Psoas muscle (tissue), 8 donors: ENCODE measurements around the gene NKX2-2. TPM values are rescaled to one million over a fixed set of nuclear protein-coding genes. Genes with fewer than 3 reads are reported as not detected.

ENCODE experiments used
- ATAC-seq, 4 donors: fragments of 200-7000 bp; cut with Tn5 transposase; one replicate each; pipeline ENCODE4 v1.9.1; 2020; ENCODE audit warnings: moderate library complexity in 3 of 4, mild to moderate bottlenecking in 2 of 4
- DNase-seq, 2 donors: peaks; one replicate each; pipeline ENCODE4 v3.0.0-alpha.2; 2020
- H3K27ac ChIP-seq: fragments of 200-600 bp; one replicate; pipeline ENCODE4 v1.8.0; 2022
- H3K27me3 ChIP-seq, 3 donors: fragments of 200-600 bp in 1 of 3; one replicate each; pipeline versions ENCODE4 v1.6.1 to v1.8.0; 2013 to 2022; ENCODE audit warnings: low read length in 2 of 3, mild to moderate bottlenecking in 2 of 3, moderate library complexity in 1 of 3; ENCODE audit not compliant: insufficient read depth in 3 of 3
- H3K36me3 ChIP-seq, 2 donors: fragments of 200-600 bp in 1 of 2; one replicate each; pipeline versions ENCODE4 v1.6.1 to v1.8.0; 2013 to 2022; ENCODE audit warnings: low read depth in 1 of 2, mild to moderate bottlenecking in 1 of 2, moderate library complexity in 1 of 2; ENCODE audit not compliant: insufficient read depth in 1 of 2
- H3K4me1 ChIP-seq: fragments of 200-600 bp; one replicate; pipeline ENCODE4 v1.8.0; 2022
- H3K4me3 ChIP-seq: fragments of 200-600 bp; one replicate; pipeline ENCODE4 v1.8.0; 2022; ENCODE audit warnings: mild to moderate bottlenecking
- H3K9me3 ChIP-seq: fragments of 200-600 bp; one replicate; pipeline ENCODE4 v1.8.0; 2022
- CTCF ChIP-seq: fragments of 200-600 bp; IDR thresholded peaks from one replicate; pipeline ENCODE4 v1.8.0; 2022; ENCODE audit warnings: antibody characterized with exemption
- WGBS, 3 donors: extraction: QIAGEN DNeasy Blood & Tissue Kit; methylation state at CpG; one replicate each; pipeline versions ENCODE4 v1.1.6 to v1.1.7; 2013; 5-methylcytosine and 5-hydroxymethylcytosine counted together
- intact Hi-C, 2 donors: fragments of 100-400 bp; cut with DNase I; formaldehyde crosslinking; loops; one replicate each; pipeline versions ENCODE4 v1.11.0 to v1.14.2; 2022
- polyA plus RNA-seq, 3 donors: library from polyadenylated mRNA; stranded (reverse); fragments of 200-250 nt; gene quantifications; one replicate each; pipeline ENCODE4 v1.2.3, GENCODE V29; 2013
- total RNA-seq, 4 donors: library from RNA; stranded (reverse); fragmentation: NEBNext Ultra II Directional in 2 of 4; extraction: Animal tissue kit (Norgen Biotek cat#: 25700) in 2 of 4; gene quantifications; one replicate each; pipeline versions ENCODE4 v1.2.1 to v1.2.4, GENCODE V29; 2021 to 2023
- donor health status: healthy with polysubstance abuse.
- donor health status: DM: no; HTN: no; CAD: no; lungs with moderate emphysema.
- donor health status: Bipolar disorder and iron deficiency.
- donor health status: healthy.
- donor health status: DM: yes; HTN: yes; CAD: no.
- donor health status: DM: no; HTN: no; CAD: no.
- donor health status: DM: no; HTN: no; CAD: no.
- donor health status: DM: yes; HTN: yes; CAD: no.

NKX2-2 gene
- total and polyA plus RNA-seq, 7 donors = not detected

DNA sequence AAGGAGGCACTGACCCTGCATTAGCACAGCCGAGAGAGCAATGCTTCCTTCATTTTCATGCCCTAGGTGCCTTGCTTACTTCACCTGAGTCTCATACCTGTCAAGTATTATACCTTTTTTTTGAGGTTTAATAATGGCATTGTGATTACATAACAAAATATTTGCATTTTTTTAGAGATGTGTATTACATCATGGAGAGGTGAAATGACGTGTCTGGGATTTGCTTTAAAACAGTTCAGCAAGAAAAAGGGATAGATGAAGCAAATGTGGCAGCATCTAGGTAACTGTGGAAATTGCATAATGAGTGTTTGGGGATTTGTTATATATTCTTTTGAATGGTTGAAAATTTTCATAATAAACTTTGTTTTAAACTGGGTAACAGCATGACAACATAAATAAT lies 48.9 kb downstream of the NKX2-2 start:
- DNase-seq (no peak), ATAC-seq (no peak)
- no peak for TF ChIP-seq CTCF
- intact Hi-C loops = no loop called here
- no peaks in the 10 kb centered on the region for H3K36me3 ChIP-seq
- 60 to 76% (median 74%) methylated on average over 2 of the region's 2 CpGs for WGBS, 3 donors
- H3K9me3 ChIP-seq = peaks cover 3% of the 10 kb centered on the region
- no peaks in the 10 kb centered on the region for H3K4me1 ChIP-seq
- H3K27ac ChIP-seq = no peak overlapping the region
- peaks cover 0 to 5% (median 3%) of the 10 kb centered on the region in 3 donors for H3K27me3 ChIP-seq
- no peak overlapping the region for H3K4me3 ChIP-seq

Other genes with a start within 250 kb of the NKX2-2 start
- gene XRN2, start 210.7 kb downstream of the NKX2-2 start, total RNA-seq = 10 to 100 TPM; 25.1 to 48.3 (median 39.3) TPM
- 10 to 100 TPM; 27.5 to 45.0 (median 41.0) TPM for gene XRN2, start 210.7 kb downstream of the NKX2-2 start, polyA plus RNA-seq
- not detected for gene NKX2-4, start 116.5 kb downstream of the NKX2-2 start, total RNA-seq
- not detected for gene NKX2-4, start 116.5 kb downstream of the NKX2-2 start, polyA plus RNA-seq
- under 1 TPM; 0.30 to 0.84 (median 0.36) TPM for gene PAX1, start 191.6 kb upstream of the NKX2-2 start, total RNA-seq
- under 1 TPM; 0.05 to 0.34 (median 0.16) TPM for gene PAX1, start 191.6 kb upstream of the NKX2-2 start, polyA plus RNA-seq